Colonic mucosa (tissue), 4 donors: ENCODE data around the gene ZNF442. TPM values are rescaled to one million over a fixed set of nuclear protein-coding genes. Genes with fewer than 3 reads are reported as not detected.
"Not testable (repeated sequence)": the region's sequence is repeated elsewhere in the genome, so short reads cannot be mapped to it uniquely, and the experiment has no call there.

Experiments
- DNase-seq: peaks from one replicate; pipeline ENCODE4 v3.0.0-alpha.2; 2020
- H3K27ac ChIP-seq: fragments of 200-600 bp; one replicate; pipeline ENCODE4 v1.8.0; 2021
- H3K27me3 ChIP-seq: fragments of 200-600 bp; one replicate; pipeline ENCODE4 v1.8.0; 2021
- H3K36me3 ChIP-seq: fragments of 200-600 bp; one replicate; pipeline ENCODE4 v1.8.0; 2021
- H3K4me1 ChIP-seq: fragments of 200-600 bp; one replicate; pipeline ENCODE4 v1.8.0; 2021; ENCODE audit warnings: mild to moderate bottlenecking
- H3K4me3 ChIP-seq: fragments of 200-600 bp; one replicate; pipeline ENCODE4 v1.8.0; 2021
- H3K9ac ChIP-seq, 2 donors: one replicate each; pipeline ENCODE4 v1.7.0; 2013; ENCODE audit warnings: control low read depth in 2 of 2, low read depth in 2 of 2, low read length in 2 of 2
- H3K9me3 ChIP-seq: fragments of 200-600 bp; one replicate; pipeline ENCODE4 v1.8.0; 2021
- intact Hi-C: fragments of 100-400 bp; cut with DNase I; formaldehyde crosslinking; loops from one replicate; pipeline ENCODE4 v1.14.1; 2022
- total RNA-seq, 2 donors: library from RNA; stranded (reverse); fragmentation: NEBNext Ultra II Directional in 1 of 2; extraction: Animal tissue kit (Norgen Biotek cat#: 25700) in 1 of 2; gene quantifications; one replicate each; pipeline ENCODE4 v1.2.1, GENCODE V29; 2021
- TF ChIP-seq, protein P1 (sequence below): fragments of 200-600 bp; IDR thresholded peaks from one replicate; pipeline ENCODE4 v1.8.0; 2022; ENCODE audit warnings: antibody characterized with exemption, mild to moderate bottlenecking
- donor health status: healthy.
- donor health status: DM: no; HTN: no; CAD: no.
- donor health status: DM: no; HTN: no; CAD: no.

Gene ZNF442
- total RNA-seq, 2 donors from 2014 or later = 1.6 to 3.2 TPM

GRCh38 chr19:12380444-12380737 lies 14.9 kb upstream of the ZNF442 start:
- no peaks in the 10 kb centered on the region for H3K36me3 ChIP-seq
- peaks cover 7% of the 10 kb centered on the region for H3K9me3 ChIP-seq
- no peaks in the 10 kb centered on the region for H3K4me1 ChIP-seq
- TF ChIP-seq, protein P1, sequence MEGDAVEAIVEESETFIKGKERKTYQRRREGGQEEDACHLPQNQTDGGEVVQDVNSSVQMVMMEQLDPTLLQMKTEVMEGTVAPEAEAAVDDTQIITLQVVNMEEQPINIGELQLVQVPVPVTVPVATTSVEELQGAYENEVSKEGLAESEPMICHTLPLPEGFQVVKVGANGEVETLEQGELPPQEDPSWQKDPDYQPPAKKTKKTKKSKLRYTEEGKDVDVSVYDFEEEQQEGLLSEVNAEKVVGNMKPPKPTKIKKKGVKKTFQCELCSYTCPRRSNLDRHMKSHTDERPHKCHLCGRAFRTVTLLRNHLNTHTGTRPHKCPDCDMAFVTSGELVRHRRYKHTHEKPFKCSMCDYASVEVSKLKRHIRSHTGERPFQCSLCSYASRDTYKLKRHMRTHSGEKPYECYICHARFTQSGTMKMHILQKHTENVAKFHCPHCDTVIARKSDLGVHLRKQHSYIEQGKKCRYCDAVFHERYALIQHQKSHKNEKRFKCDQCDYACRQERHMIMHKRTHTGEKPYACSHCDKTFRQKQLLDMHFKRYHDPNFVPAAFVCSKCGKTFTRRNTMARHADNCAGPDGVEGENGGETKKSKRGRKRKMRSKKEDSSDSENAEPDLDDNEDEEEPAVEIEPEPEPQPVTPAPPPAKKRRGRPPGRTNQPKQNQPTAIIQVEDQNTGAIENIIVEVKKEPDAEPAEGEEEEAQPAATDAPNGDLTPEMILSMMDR = no peak
- DNase-seq = no peak
- no peak overlapping the region for H3K27ac ChIP-seq
- no peaks in the 10 kb centered on the region for H3K27me3 ChIP-seq
- intact Hi-C loops = no loop called here
- H3K9ac ChIP-seq = no peak overlapping the region
- H3K4me3 ChIP-seq = no peak overlapping the region

- intact Hi-C loops = no loop called here
Measured at GRCh38 chr19:12379732-12380443, 14.4 kb upstream of the ZNF442 start.

DNA sequence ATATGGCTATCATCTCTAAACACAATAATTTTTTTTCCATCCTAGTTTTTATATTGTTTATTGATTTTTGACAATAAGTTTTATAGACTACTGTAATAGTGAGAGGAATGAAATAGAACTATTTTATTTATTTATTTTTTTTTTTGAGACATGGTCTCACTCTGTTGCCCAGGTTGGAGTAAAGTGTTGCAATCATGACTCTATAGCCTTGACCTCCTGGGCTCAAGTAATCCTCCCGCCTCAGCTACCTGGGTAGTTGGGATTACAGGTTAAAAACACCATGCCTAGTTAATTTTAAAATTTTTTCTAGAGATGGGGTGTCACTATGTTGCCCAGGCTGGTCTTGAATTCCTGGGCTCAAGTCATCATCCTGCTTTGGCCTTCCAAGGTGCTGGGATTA lies 8.5 kb upstream of the ZNF442 start:
- no peak for DNase-seq
- Histone ChIP-seq H3K4me1 (no peaks in the 10 kb centered on the region), H3K9ac (no peak overlapping the region), H3K27me3 (no peaks in the 10 kb centered on the region), H3K9me3 (no peaks in the 10 kb centered on the region), H3K27ac (no peak overlapping the region), H3K4me3 (no peak overlapping the region), H3K36me3 (no peaks in the 10 kb centered on the region)
- TF ChIP-seq, protein P1 = no peak
- intact Hi-C loops = no loop called here

More at GRCh38 chr19:12379732-12380443, 14.4 kb upstream of the ZNF442 start:
- DNase-seq = no peak
- TF ChIP-seq, protein P1 = no peak
- H3K9ac ChIP-seq = no peak overlapping the region
- no peak overlapping the region for H3K4me3 ChIP-seq
- no peaks in the 10 kb centered on the region for H3K27me3 ChIP-seq
- H3K27ac ChIP-seq = no peak overlapping the region
- H3K4me1 ChIP-seq = no peaks in the 10 kb centered on the region
- peaks cover 7% of the 10 kb centered on the region for H3K9me3 ChIP-seq
- no peaks in the 10 kb centered on the region for H3K36me3 ChIP-seq

- Histone ChIP-seq H3K27ac (peak overlapping the region; percentile 48), H3K4me3 (peak overlapping the region; percentile 71), H3K27me3 (no peaks in the 10 kb centered on the region), H3K9me3 (no peaks in the 10 kb centered on the region), H3K36me3 (no peaks in the 10 kb centered on the region), H3K9ac (peak overlapping the region; percentile 77 to 82), H3K4me1 (no peaks in the 10 kb centered on the region)
- peak; percentile 29 for DNase-seq
- intact Hi-C loops = no loop called here
- TF ChIP-seq, protein P1 = no peak
Measured at GRCh38 chr19:12364391-12365235, 870 bp downstream of the ZNF442 start.

- H3K9ac ChIP-seq, H3K27me3 ChIP-seq, H3K9me3 ChIP-seq, H3K36me3 ChIP-seq, H3K4me1 ChIP-seq, DNase-seq, H3K27ac ChIP-seq, H3K4me3 ChIP-seq, intact Hi-C loops: not testable (repeated sequence)
Measured at GRCh38 chr19:12362236-12362635, 3.2 kb downstream of the ZNF442 start.

- Histone ChIP-seq H3K36me3 (peaks cover 6% of the 10 kb centered on the region), H3K4me3 (no peak overlapping the region), H3K27me3 (no peaks in the 10 kb centered on the region), H3K27ac (no peak overlapping the region), H3K4me1 (no peaks in the 10 kb centered on the region), H3K9ac (no peak overlapping the region), H3K9me3 (no peaks in the 10 kb centered on the region)
- TF ChIP-seq, protein P1 = no peak
- intact Hi-C loops = no loop called here
- DNase-seq = no peak
Measured at GRCh38 chr19:12353375-12353774, 12.1 kb downstream of the ZNF442 start.
